Neuronal stem cell (in vitro differentiated cells): Measurements from ENCODE around the gene LCP2.
A peak's percentile ranks its signal among the peaks of the same experiment; 100 is the strongest.

Experiments
- DNase-seq: peaks from one replicate; pipeline ENCODE4 v3.0.0-alpha.2; 2013; ENCODE audit warnings: low spot score
- H2AFZ ChIP-seq: one replicate; pipeline ENCODE4 v1.6.1; 2013; ENCODE audit warnings: mild to moderate bottlenecking, low read length, inconsistent platforms
- H2AK5ac ChIP-seq: 2 replicates; pipeline ENCODE4 v1.6.1; 2013; ENCODE audit warnings: low read depth, mild to moderate bottlenecking, inconsistent platforms, low read length, moderate library complexity, mixed read lengths
- H2BK120ac ChIP-seq: 2 replicates; pipeline ENCODE4 v1.6.1; 2013; ENCODE audit warnings: low read depth, mild to moderate bottlenecking, inconsistent platforms, low read length, moderate library complexity, mixed read lengths
- H2BK12ac ChIP-seq: one replicate; pipeline ENCODE4 v1.6.1; 2013; ENCODE audit warnings: low read length, inconsistent platforms
- H2BK15ac ChIP-seq: 2 replicates; pipeline ENCODE4 v1.6.1; 2013; ENCODE audit warnings: mild to moderate bottlenecking, low read length, inconsistent platforms, mixed read lengths
- H2BK5ac ChIP-seq: one replicate; pipeline ENCODE4 v1.6.1; 2013; ENCODE audit warnings: inconsistent platforms, mild to moderate bottlenecking, low read length, moderate library complexity
- H3K14ac ChIP-seq: one replicate; pipeline ENCODE4 v1.6.1; 2013; ENCODE audit warnings: low read length, inconsistent platforms
- H3K18ac ChIP-seq: 2 replicates; pipeline ENCODE4 v1.6.1; 2013; ENCODE audit warnings: low read length, inconsistent platforms
- H3K23ac ChIP-seq: 2 replicates; pipeline ENCODE4 v1.6.1; 2013; ENCODE audit warnings: low read depth, mild to moderate bottlenecking, mixed read lengths, low read length, inconsistent platforms; ENCODE audit not compliant: poor library complexity
- H3K27ac ChIP-seq: replicated peaks from 3 replicates; pipeline ENCODE4 v1.5.1; 2013; ENCODE audit warnings: low read length, inconsistent platforms
- H3K27me3 ChIP-seq, 3 experiments: 2 replicates each; pipeline ENCODE4 v1.6.1; 2013; ENCODE audit warnings: low read length in 3 of 3, mild to moderate bottlenecking in 2 of 3, inconsistent platforms in 1 of 3, low read depth in 1 of 3, mixed read lengths in 1 of 3, moderate library complexity in 1 of 3; ENCODE audit not compliant: control insufficient read depth in 3 of 3, insufficient read depth in 3 of 3
- H3K36me3 ChIP-seq, 2 donors: replicated peaks in 1 of 2; 2 replicates each; pipeline ENCODE4 v1.6.1; 2013; ENCODE audit warnings: low read length in 2 of 2; ENCODE audit not compliant: control insufficient read depth in 2 of 2, insufficient read depth in 2 of 2
- H3K4ac ChIP-seq: 2 replicates; pipeline ENCODE4 v1.6.1; 2013; ENCODE audit warnings: inconsistent platforms, mild to moderate bottlenecking, low read length, moderate library complexity
- H3K4me1 ChIP-seq, 2 donors: 1 replicate in 1 of 2; 2 replicates in 1 of 2; pipeline ENCODE4 v1.6.1; 2013; ENCODE audit warnings: low read length in 2 of 2, low read depth in 1 of 2; ENCODE audit not compliant: control insufficient read depth in 2 of 2, insufficient read depth in 1 of 2
- H3K4me2 ChIP-seq: one replicate; pipeline ENCODE4 v1.6.1; 2013; ENCODE audit warnings: mild to moderate bottlenecking, low read length, inconsistent platforms; ENCODE audit not compliant: insufficient read depth, poor library complexity, severe bottlenecking
- H3K4me3 ChIP-seq, 2 donors: 2 replicates each; pipeline ENCODE4 v1.5.1; 2013; ENCODE audit warnings: low read length in 2 of 2, mild to moderate bottlenecking in 2 of 2, inconsistent platforms in 1 of 2, moderate library complexity in 1 of 2
- H3K79me1 ChIP-seq: one replicate; pipeline ENCODE4 v1.6.1; 2013; ENCODE audit warnings: low read depth, mild to moderate bottlenecking, inconsistent platforms, low read length, moderate library complexity
- H3K9ac ChIP-seq: one replicate; pipeline ENCODE4 v1.6.1; 2013; ENCODE audit warnings: mild to moderate bottlenecking, low read depth, low read length, inconsistent platforms; ENCODE audit not compliant: poor library complexity
- H3K9me3 ChIP-seq, 2 donors: replicated peaks in 1 of 2; 2 replicates each; pipeline versions ENCODE3 to v1.6.1; 2013; ENCODE audit warnings: low read length in 2 of 2, mild to moderate bottlenecking in 2 of 2, inconsistent platforms in 1 of 2, low read depth in 1 of 2, mixed read lengths in 1 of 2, moderate library complexity in 1 of 2; ENCODE audit not compliant: control insufficient read depth in 2 of 2, insufficient read depth in 1 of 2
- H4K8ac ChIP-seq: one replicate; pipeline ENCODE4 v1.6.1; 2013; ENCODE audit warnings: low read depth, mild to moderate bottlenecking, inconsistent platforms, low read length, moderate library complexity
- H4K91ac ChIP-seq: one replicate; pipeline ENCODE4 v1.6.1; 2013; ENCODE audit warnings: low read length, low read depth, mild to moderate bottlenecking, inconsistent platforms; ENCODE audit not compliant: poor library complexity
- WGBS, 2 donors: extraction: QIAGEN DNeasy Blood & Tissue Kit; methylation state at CpG; one replicate each; pipeline ENCODE4 v1.1.7; 2013; ENCODE audit warnings: missing lambda C conversion rate in 2 of 2, mixed read lengths in 1 of 2; ENCODE audit not compliant: insufficient read length in 2 of 2, insufficient replicate concordance in 1 of 2; ENCODE audit errors: extremely low coverage in 2 of 2; 5-methylcytosine and 5-hydroxymethylcytosine counted together

LCP2 gene

GRCh38 chr5:170275376-170275994 is 22.1 kb downstream of the LCP2 start:
- WGBS, 2 donors, result no CpG with 5 or more reads among the region's 8 CpGs

GRCh38 chr5:170273968-170274710 is 23.4 kb downstream of the LCP2 start:
- H3K36me3 ChIP-seq, result no peaks in the 10 kb centered on the region
- H4K8ac ChIP-seq, result no peak overlapping the region
- H3K4ac ChIP-seq, result no peak overlapping the region
- H3K27ac ChIP-seq, result no peak overlapping the region
- H3K27me3 ChIP-seq, result no peaks in the 10 kb centered on the region
- H3K4me3 ChIP-seq, result no peak overlapping the region
- H2AK5ac ChIP-seq, result no peak overlapping the region
- no peaks in the 10 kb centered on the region for H3K79me1 ChIP-seq
- H2AFZ ChIP-seq, result no peak overlapping the region
- peaks cover 0 to 12% of the 10 kb centered on the region in 2 donors for H3K4me1 ChIP-seq
- no peak overlapping the region for H2BK120ac ChIP-seq
- no peak for DNase-seq
- no peak overlapping the region for H2BK12ac ChIP-seq
- H3K14ac ChIP-seq, result no peak overlapping the region
- no peak overlapping the region for H3K23ac ChIP-seq
- peak overlapping the region; percentile 40 for H3K18ac ChIP-seq
- WGBS, 2 donors, result no CpG with 5 or more reads among the region's 8 CpGs
- no peak overlapping the region for H3K9ac ChIP-seq
- no peak overlapping the region for H2BK15ac ChIP-seq
- H4K91ac ChIP-seq, result no peak overlapping the region
- H3K4me2 ChIP-seq, result no peak overlapping the region
- no peaks in the 10 kb centered on the region for H3K9me3 ChIP-seq
- H2BK5ac ChIP-seq, result no peak overlapping the region

More at GRCh38 chr5:170275376-170275994, 22.1 kb downstream of the LCP2 start:
- H2BK5ac ChIP-seq, result no peak overlapping the region
- no peak overlapping the region for H3K4me3 ChIP-seq
- H3K4me2 ChIP-seq, result no peak overlapping the region
- no peak overlapping the region for H3K4ac ChIP-seq
- peaks cover 0 to 22% of the 10 kb centered on the region in 2 donors for H3K4me1 ChIP-seq
- H3K9ac ChIP-seq, result no peak overlapping the region
- no peak overlapping the region for H2BK120ac ChIP-seq
- no peak overlapping the region for H3K27ac ChIP-seq
- H2AFZ ChIP-seq, result no peak overlapping the region
- H3K36me3 ChIP-seq, result no peaks in the 10 kb centered on the region
- no peak for DNase-seq
- no peak overlapping the region for H4K91ac ChIP-seq
- no peaks in the 10 kb centered on the region for H3K79me1 ChIP-seq
- H2BK15ac ChIP-seq, result no peak overlapping the region
- peak overlapping the region; percentile 42 for H3K18ac ChIP-seq
- no peak overlapping the region for H4K8ac ChIP-seq
- no peak overlapping the region for H2AK5ac ChIP-seq
- H3K27me3 ChIP-seq, result no peaks in the 10 kb centered on the region
- H2BK12ac ChIP-seq, result no peak overlapping the region
- H3K23ac ChIP-seq, result no peak overlapping the region
- H3K9me3 ChIP-seq, result no peaks in the 10 kb centered on the region
- H3K14ac ChIP-seq, result no peak overlapping the region

DNA sequence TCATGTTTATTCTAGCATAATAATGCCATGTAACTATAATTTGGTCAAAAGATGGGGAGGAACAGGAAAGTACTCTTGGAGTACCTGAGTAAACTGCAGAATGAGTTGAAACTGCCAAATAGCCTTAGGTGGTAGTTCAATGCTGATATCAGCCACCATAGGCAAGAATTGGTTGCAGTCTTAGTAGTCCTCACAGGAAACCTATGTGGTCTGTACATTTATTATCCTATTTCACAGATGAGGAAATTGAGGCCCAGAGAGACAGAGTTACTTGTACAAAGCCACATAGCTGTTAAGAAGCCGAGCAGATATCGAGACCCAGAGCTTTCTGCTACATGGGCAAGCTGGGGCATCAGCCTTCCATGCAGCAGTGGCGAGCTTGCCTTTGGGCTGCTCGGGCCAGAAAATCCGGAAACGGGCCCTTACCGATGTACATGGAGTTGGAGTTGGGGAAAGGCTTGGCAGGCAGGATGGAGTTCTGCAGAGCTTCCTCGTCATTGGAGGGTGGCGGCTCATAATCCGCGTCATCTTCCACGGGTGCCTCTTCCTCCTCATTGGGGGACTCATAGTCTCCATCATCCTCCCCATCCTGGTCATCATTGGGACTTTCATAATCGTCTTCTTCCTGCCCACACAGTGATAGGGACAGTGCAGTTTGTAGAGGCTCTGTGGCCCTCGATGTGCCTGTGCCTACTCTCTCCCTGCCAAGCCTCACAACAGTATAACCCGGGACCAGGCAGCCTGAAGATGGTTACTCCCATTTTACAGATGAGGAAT is 27.1 kb downstream of the LCP2 start:
- Histone ChIP-seq H3K9me3 (no peaks in the 10 kb centered on the region), H3K4ac (no peak overlapping the region), H3K18ac (peak overlapping the region; percentile 39), H3K27ac (no peak overlapping the region), H2BK12ac (no peak overlapping the region), H4K8ac (no peak overlapping the region), H3K27me3 (peaks cover 0 to 4% (median 0%) of the 10 kb centered on the region in 3 experiments), H4K91ac (peak overlapping the region; percentile 38), H3K36me3 (no peaks in the 10 kb centered on the region), H2BK120ac (no peak overlapping the region), H3K14ac (no peak overlapping the region), H3K4me2 (no peak overlapping the region), H2AFZ (no peak overlapping the region), H2BK15ac (no peak overlapping the region), H3K23ac (no peak overlapping the region), H3K4me3 (no peak overlapping the region), H3K4me1 (peaks cover 0 to 15% of the 10 kb centered on the region in 2 donors), H3K79me1 (no peaks in the 10 kb centered on the region), H3K9ac (no peak overlapping the region), H2AK5ac (no peak overlapping the region), H2BK5ac (no peak overlapping the region)
- DNase-seq, result no peak
- WGBS, 2 donors, result no CpG with 5 or more reads among the region's 15 CpGs

DNA sequence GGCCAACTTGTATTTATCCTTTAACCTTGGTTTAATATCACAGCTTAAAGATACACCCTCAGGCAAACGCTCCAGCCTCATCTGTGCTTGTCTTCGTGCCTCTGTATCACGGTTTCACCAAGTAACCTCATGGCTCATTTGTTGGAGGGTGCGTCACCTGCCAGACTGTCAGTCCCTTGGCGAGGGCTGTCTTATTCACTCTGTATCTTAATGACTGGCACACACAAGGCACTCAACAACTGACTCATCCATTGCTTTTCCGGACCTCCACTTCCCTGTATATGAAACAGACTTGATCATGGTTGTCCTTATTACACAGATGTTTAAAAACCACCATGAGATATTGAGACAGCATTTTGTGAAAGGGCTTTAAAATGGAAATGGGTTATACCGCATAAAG is 28.0 kb downstream of the LCP2 start:
- H3K36me3 ChIP-seq, result no peaks in the 10 kb centered on the region
- DNase-seq, result no peak
- H2BK120ac ChIP-seq, result no peak overlapping the region
- H3K9me3 ChIP-seq, result no peaks in the 10 kb centered on the region
- no peak overlapping the region for H3K27ac ChIP-seq
- H3K14ac ChIP-seq, result no peak overlapping the region
- no CpG with 5 or more reads among the region's 7 CpGs for WGBS, 2 donors
- no peak overlapping the region for H3K4ac ChIP-seq
- H4K91ac ChIP-seq, result peak overlapping the region; percentile 48
- no peak overlapping the region for H3K9ac ChIP-seq
- no peak overlapping the region for H4K8ac ChIP-seq
- peaks cover 0 to 15% of the 10 kb centered on the region in 2 donors for H3K4me1 ChIP-seq
- H2AK5ac ChIP-seq, result peak overlapping the region; percentile 5
- no peak overlapping the region for H3K18ac ChIP-seq
- H3K27me3 ChIP-seq, result peaks cover 0 to 4% (median 0%) of the 10 kb centered on the region in 3 experiments
- no peak overlapping the region for H2BK15ac ChIP-seq
- no peak overlapping the region for H2AFZ ChIP-seq
- H2BK5ac ChIP-seq, result no peak overlapping the region
- H3K79me1 ChIP-seq, result no peaks in the 10 kb centered on the region
- no peak overlapping the region for H3K23ac ChIP-seq
- no peak overlapping the region for H3K4me2 ChIP-seq
- no peak overlapping the region for H3K4me3 ChIP-seq
- H2BK12ac ChIP-seq, result no peak overlapping the region
